Measurements from ENCODE around the gene GPX8. TPM values are rescaled to one million over a fixed set of nuclear protein-coding genes. Genes with fewer than 3 reads are reported as not detected.

GPX8 gene
- total RNA-seq, 1 donor from 2014 or later = 9.5 TPM

- H3K27me3 ChIP-seq = no peaks in the 10 kb centered on the region
- H3K27ac ChIP-seq = no peak overlapping the region
- DNase-seq (no peak), ATAC-seq (no peak)
- H3K4me3 ChIP-seq = no peak overlapping the region
- intact Hi-C loops (cut with DNase I) = no loop called here
- no peak for TF ChIP-seq CTCF (IDR thresholded peaks at IDR 0.05)
- H3K36me3 ChIP-seq = no peaks in the 10 kb centered on the region
- H3K9me3 ChIP-seq = no peaks in the 10 kb centered on the region
- H3K4me1 ChIP-seq = no peaks in the 10 kb centered on the region
Observed at GRCh38 chr5:55211184-55211874, 51.4 kb downstream of the GPX8 start.

Small RNAs within 50 kb of the gene (microRNA-seq; reads per million reads assigned to microRNA genes)
- gene MIR449A (ENCODE audit: borderline microRNAs expressed) (2.3 reads per million, percentile 13 among the genes with 10 or more reads in this experiment), gene MIR449B (ENCODE audit: borderline microRNAs expressed) (not detected), gene MIR449C (ENCODE audit: borderline microRNAs expressed) (not detected)

Other genes starting within 250 kb of the GPX8 start
- 2.7 TPM for gene ESM1, start 174.6 kb upstream of the GPX8 start, total RNA-seq
- gene GZMK, start 135.9 kb upstream of the GPX8 start, total RNA-seq = 1.8 TPM
- 8.8 TPM for gene GZMA, start 57.5 kb upstream of the GPX8 start, total RNA-seq
- gene CDC20B, start 13.0 kb downstream of the GPX8 start, total RNA-seq = not detected
- gene MCIDAS, start 67.1 kb downstream of the GPX8 start, total RNA-seq = not detected
- gene CCNO, start 73.4 kb downstream of the GPX8 start, total RNA-seq = not detected
- gene DHX29, start 147.5 kb downstream of the GPX8 start, total RNA-seq = 20.7 TPM
- 67.6 TPM for gene MTREX, start 147.8 kb downstream of the GPX8 start, total RNA-seq